Measurements from ENCODE around the gene USE1. TPM values are rescaled to one million over a fixed set of nuclear protein-coding genes. Genes with fewer than 3 reads are reported as not detected.

USE1 gene
- polyA plus RNA-seq, 2 of the 4 experiments (the other 2 are of a cell fraction) = 10.1 to 16.5 TPM

DNA sequence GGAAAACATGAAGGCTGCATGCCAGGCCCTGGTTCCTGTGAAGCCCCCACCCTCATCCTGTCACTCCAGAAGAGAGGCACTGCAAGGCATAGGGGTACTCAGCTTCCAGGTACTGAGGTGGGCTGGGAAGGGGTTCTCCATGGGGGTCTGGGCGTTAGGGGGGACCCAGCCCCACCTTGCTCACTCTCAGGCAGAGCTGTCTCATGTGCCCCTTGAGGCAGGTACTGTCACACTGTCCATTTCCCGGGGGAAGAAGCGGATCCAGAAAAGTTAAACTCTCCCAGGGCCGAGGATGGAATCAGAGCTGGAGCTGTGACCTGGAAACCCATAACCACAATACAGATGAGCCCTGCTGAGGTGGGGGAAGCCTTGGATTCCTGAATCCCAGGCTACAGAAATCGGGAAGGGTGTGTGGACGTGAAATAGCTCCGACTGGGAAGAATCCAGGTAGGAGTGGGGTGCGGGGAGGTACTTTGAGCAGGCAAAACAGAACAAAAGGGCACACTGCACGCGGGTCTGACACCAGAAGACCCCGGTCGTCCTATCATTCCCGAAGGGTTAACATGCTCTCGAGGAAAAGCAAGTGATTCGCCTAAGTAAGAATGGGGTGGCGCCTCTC, 540 bp upstream of the USE1 start (continued):
- TF ChIP-seq, protein P1, sequence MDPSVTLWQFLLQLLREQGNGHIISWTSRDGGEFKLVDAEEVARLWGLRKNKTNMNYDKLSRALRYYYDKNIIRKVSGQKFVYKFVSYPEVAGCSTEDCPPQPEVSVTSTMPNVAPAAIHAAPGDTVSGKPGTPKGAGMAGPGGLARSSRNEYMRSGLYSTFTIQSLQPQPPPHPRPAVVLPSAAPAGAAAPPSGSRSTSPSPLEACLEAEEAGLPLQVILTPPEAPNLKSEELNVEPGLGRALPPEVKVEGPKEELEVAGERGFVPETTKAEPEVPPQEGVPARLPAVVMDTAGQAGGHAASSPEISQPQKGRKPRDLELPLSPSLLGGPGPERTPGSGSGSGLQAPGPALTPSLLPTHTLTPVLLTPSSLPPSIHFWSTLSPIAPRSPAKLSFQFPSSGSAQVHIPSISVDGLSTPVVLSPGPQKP (IDR thresholded peaks at IDR 0.05; ENCODE audit: low read depth, low read length) = no peak

DNA sequence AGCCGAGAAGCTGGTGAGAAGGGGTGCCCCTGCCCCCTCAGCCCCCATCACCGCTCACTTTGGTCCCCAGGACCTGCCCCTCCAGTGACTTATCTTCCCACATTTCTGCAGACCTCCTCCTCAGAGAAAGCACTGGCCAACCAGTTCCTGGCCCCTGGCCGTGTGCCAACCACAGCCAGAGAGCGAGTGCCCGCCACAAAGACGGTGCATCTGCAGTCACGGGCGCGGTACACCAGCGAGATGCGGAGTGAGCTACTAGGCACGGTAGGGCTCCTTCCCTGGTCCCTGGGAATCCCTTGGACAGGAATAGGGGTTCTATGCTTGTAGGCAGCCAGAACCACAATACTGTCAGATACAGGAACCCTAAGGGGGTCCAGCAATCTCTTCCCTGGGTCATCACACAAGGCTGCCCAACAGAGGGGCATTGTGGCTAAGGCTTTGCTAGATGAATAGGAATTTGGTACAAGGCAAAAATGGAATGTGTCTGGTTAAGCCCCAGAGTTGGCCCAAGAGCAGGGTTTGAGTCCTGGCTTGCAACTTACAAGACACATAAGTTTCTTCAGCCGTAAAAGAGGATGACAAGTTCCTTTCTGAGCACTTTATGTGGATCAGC, 1.0 kb downstream of the USE1 start:
- Histone ChIP-seq H3K4me1 (peaks cover 16% of the 10 kb centered on the region), H3K4me2 (peak overlapping the region; percentile 93), H3K27ac (peak overlapping the region; percentile 97), H3K4me3 (peak overlapping the region; percentile 60; the same call in 2 of the 3 replicates), H3K9me3 (no peaks in the 10 kb centered on the region)
- CTCF ChIA-PET = interaction anchor here (1.4 to 1.6 kb wide), 3 partner anchors 11 to 43 kb away, joined by 3 to 4 read pairs (median 3); no protein-coding TSS in a partner anchor
- FAIRE-seq (no peak), DNase-seq (ENCODE audit: low read depth in 1 of 2, low spot score in 1 of 2) (no peak), ATAC-seq (no peak)
- 87% methylated on average over 11 of the region's 13 CpGs for WGBS (ENCODE audit: missing lambda C conversion rate)
- TF ChIP-seq, protein P2, sequence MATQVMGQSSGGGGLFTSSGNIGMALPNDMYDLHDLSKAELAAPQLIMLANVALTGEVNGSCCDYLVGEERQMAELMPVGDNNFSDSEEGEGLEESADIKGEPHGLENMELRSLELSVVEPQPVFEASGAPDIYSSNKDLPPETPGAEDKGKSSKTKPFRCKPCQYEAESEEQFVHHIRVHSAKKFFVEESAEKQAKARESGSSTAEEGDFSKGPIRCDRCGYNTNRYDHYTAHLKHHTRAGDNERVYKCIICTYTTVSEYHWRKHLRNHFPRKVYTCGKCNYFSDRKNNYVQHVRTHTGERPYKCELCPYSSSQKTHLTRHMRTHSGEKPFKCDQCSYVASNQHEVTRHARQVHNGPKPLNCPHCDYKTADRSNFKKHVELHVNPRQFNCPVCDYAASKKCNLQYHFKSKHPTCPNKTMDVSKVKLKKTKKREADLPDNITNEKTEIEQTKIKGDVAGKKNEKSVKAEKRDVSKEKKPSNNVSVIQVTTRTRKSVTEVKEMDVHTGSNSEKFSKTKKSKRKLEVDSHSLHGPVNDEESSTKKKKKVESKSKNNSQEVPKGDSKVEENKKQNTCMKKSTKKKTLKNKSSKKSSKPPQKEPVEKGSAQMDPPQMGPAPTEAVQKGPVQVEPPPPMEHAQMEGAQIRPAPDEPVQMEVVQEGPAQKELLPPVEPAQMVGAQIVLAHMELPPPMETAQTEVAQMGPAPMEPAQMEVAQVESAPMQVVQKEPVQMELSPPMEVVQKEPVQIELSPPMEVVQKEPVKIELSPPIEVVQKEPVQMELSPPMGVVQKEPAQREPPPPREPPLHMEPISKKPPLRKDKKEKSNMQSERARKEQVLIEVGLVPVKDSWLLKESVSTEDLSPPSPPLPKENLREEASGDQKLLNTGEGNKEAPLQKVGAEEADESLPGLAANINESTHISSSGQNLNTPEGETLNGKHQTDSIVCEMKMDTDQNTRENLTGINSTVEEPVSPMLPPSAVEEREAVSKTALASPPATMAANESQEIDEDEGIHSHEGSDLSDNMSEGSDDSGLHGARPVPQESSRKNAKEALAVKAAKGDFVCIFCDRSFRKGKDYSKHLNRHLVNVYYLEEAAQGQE (IDR thresholded peaks at IDR 0.05) = no peak
- TF ChIP-seq ZC3H11A (IDR thresholded peaks at IDR 0.05) (no peak), HOXB13 (CRISPR knock-in tag; IDR thresholded peaks at IDR 0.05; ENCODE audit: low read depth) (no peak), NR3C1 (IDR thresholded peaks at IDR 0.05) (no peak), POLR2A (IDR thresholded peaks at IDR 0.05; ENCODE audit: low read length) (no peak), EHMT2 (IDR thresholded peaks at IDR 0.05; ENCODE audit: low read depth) (no peak), HDAC2 (IDR thresholded peaks at IDR 0.05) (no peak), CHD4 (IDR thresholded peaks at IDR 0.05; ENCODE audit: borderline replicate concordance) (no peak), SREBF2 (IDR thresholded peaks at IDR 0.05) (no peak), KDM1A (IDR thresholded peaks at IDR 0.05; ENCODE audit: low read depth) (no peak)
- TF ChIP-seq, protein P3, sequence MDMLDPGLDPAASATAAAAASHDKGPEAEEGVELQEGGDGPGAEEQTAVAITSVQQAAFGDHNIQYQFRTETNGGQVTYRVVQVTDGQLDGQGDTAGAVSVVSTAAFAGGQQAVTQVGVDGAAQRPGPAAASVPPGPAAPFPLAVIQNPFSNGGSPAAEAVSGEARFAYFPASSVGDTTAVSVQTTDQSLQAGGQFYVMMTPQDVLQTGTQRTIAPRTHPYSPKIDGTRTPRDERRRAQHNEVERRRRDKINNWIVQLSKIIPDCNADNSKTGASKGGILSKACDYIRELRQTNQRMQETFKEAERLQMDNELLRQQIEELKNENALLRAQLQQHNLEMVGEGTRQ (IDR thresholded peaks at IDR 0.05) = no peak
- TF ChIP-seq, protein P4, sequence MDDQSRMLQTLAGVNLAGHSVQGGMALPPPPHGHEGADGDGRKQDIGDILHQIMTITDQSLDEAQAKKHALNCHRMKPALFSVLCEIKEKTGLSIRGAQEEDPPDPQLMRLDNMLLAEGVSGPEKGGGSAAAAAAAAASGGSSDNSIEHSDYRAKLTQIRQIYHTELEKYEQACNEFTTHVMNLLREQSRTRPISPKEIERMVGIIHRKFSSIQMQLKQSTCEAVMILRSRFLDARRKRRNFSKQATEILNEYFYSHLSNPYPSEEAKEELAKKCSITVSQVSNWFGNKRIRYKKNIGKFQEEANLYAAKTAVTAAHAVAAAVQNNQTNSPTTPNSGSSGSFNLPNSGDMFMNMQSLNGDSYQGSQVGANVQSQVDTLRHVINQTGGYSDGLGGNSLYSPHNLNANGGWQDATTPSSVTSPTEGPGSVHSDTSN (IDR thresholded peaks at IDR 0.05) = no peak
- TF ChIP-seq, protein P5, sequence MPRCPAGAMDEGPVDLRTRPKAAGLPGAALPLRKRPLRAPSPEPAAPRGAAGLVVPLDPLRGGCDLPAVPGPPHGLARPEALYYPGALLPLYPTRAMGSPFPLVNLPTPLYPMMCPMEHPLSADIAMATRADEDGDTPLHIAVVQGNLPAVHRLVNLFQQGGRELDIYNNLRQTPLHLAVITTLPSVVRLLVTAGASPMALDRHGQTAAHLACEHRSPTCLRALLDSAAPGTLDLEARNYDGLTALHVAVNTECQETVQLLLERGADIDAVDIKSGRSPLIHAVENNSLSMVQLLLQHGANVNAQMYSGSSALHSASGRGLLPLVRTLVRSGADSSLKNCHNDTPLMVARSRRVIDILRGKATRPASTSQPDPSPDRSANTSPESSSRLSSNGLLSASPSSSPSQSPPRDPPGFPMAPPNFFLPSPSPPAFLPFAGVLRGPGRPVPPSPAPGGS (IDR thresholded peaks at IDR 0.05) = no peak
- TF ChIP-seq, protein P6, sequence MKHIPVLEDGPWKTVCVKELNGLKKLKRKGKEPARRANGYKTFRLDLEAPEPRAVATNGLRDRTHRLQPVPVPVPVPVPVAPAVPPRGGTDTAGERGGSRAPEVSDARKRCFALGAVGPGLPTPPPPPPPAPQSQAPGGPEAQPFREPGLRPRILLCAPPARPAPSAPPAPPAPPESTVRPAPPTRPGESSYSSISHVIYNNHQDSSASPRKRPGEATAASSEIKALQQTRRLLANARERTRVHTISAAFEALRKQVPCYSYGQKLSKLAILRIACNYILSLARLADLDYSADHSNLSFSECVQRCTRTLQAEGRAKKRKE (CRISPR knock-in tag; IDR thresholded peaks at IDR 0.05; ENCODE audit: low read depth) = no peak
- POLR2A ChIA-PET = interaction anchor here (0.6 to 2.1 kb wide), 8 partner anchors 10 to 140 kb away, joined by 3 to 18 read pairs (median 4); partner anchors contain the start of genes BABAM1, MYO9B and OCEL1
